Right ventricle myocardium inferior (tissue), 1 donor: Measurements from ENCODE around the gene C8A. TPM values are rescaled to one million over a fixed set of nuclear protein-coding genes. Genes with fewer than 3 reads are reported as not detected.

ENCODE experiments used
- ATAC-seq: fragments of 200-7000 bp; cut with Tn5 transposase; one replicate; pipeline ENCODE4 v1.9.1; 2020; ENCODE audit warnings: mild to moderate bottlenecking, moderate library complexity
- DNase-seq: peaks from one replicate; pipeline ENCODE4 v3.0.0; 2021; ENCODE audit errors: missing footprints
- intact Hi-C: fragments of 100-400 bp; cut with DNase I; formaldehyde crosslinking; loops from one replicate; pipeline ENCODE4 v1.11.0; 2022
- total RNA-seq: library from RNA; stranded (reverse); fragmentation: NEBNext Ultra II Directional; extraction: Animal tissue kit (Norgen Biotek cat#: 25700); gene quantifications from one replicate; pipeline ENCODE4 v1.2.1, GENCODE V29; 2021
- donor health status: DM: no; HTN: yes; CAD: no; lungs with severe emphysema.

The C8A gene
- total RNA-seq, 1 donor from 2014 or later, result not detected

DNA sequence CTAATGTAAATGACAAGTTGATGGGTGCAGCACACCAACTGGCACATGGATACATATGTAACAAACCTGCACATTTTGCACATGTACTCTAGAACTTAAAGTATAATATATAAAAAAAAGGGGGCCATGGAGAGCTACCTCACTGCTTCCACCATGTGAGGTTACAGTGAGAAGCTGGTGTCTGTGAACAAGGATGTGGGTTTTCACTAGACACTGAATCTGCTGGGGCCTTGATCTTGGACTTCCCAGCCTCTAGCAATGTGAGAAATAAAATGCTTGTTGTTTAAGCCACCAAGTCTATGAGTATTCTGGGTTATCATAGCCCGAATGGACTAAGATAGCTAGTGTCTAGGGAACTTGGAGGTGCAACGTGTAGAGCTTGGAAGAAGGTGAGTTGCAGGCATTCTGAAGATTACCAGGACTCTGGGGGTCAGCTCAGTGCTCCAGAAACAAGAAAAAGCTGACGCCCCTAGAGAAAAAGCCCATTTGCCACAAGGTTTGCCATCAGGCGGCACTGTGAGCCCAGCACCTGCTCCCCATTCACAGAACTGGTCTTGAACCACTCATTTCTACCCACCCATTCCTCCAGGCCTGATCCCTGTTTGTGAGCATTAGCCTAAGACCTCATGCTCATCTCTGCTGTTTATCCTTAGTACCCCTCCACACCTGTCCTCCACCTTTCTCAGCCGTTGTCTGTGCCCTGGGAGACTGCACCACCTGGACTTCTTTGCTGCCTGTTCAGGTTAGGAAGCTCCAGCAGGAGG lies 20.3 kb upstream of the C8A start:
- ATAC-seq, result no peak
- intact Hi-C loops, result loop anchor here (5.0 to 10.0 kb wide), 4 partner anchors 130 to 1320 kb away; partner anchors contain the start of gene C8B
- DNase-seq, result no peak

GRCh38 chr1:56835657-56836056 lies 18.9 kb upstream of the C8A start:
- intact Hi-C loops, result loop anchor here (10.0 kb wide), 3 partner anchors 129 to 1319 kb away; partner anchors contain the start of gene C8B
- ATAC-seq (no peak), DNase-seq (no peak)

GRCh38 chr1:56836359-56836758 lies 18.2 kb upstream of the C8A start:
- ATAC-seq (no peak), DNase-seq (no peak)
- intact Hi-C loops, result loop anchor here (10.0 kb wide), 3 partner anchors 128 to 1318 kb away; partner anchors contain the start of gene C8B

DNA sequence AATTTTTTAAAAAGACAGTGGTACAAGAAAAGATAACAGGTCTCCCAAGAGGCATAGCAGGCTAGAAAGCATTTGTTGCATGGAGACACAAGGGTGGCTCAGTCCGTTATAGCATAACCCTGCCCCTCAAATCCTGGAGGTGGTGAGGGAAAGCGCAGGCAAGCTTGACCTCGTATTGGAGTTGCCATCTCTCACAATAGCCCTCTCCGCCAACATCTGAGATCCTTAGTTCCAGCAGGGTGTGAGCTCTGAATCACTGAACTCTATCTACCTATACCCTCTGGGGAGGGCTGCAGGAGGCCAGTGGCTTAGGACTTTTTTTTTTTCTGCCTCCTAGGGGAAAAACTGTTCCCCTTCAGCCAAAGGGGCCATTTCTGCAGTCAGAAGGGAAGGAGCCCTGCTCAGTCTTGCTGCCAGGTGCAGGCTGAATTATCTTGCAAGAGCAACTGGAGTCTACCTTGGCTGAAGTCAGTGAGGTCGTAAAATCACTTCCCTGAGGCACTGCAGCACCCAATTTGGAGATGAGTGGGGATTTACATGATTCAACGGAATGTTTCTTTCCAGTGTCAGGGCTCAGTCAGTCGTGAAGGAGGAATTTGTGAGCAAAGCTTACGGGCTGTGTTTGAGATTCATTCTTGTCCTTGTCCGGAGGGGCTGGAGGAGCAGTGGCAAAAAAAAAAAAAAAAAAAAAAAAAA lies 17.2 kb upstream of the C8A start:
- ATAC-seq (no peak), DNase-seq (no peak)
- intact Hi-C loops, result loop anchor here (10.0 kb wide), 3 partner anchors 127 to 1317 kb away; partner anchors contain the start of gene C8B

DNA sequence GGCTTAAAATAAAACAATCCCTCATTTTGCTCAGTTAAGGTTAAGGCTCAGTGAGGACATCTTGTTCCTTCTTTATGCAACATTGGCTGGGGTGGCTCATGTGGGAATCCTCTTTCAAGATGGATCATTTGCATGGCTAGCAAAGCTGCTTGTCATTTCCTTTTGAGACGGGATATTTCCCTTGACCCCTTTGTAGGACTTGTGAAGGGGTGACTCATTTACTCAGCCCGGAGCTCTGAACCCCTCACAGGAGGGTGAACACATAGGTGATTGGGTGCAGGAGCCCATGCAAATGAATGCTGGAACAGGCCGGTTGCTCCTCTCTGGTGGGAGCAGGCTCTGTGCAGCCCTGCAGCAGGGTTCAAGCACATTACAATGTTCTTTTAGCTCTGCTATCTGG lies 15.8 kb upstream of the C8A start:
- no peak for DNase-seq
- intact Hi-C loops, result loop anchor here (10.0 kb wide), 3 partner anchors 126 to 1316 kb away; partner anchors contain the start of gene C8B
- no peak for ATAC-seq

GRCh38 chr1:56843544-56843943 lies 11.1 kb upstream of the C8A start:
- DNase-seq, result no peak
- intact Hi-C loops, result no loop called here
- no peak for ATAC-seq

DNA sequence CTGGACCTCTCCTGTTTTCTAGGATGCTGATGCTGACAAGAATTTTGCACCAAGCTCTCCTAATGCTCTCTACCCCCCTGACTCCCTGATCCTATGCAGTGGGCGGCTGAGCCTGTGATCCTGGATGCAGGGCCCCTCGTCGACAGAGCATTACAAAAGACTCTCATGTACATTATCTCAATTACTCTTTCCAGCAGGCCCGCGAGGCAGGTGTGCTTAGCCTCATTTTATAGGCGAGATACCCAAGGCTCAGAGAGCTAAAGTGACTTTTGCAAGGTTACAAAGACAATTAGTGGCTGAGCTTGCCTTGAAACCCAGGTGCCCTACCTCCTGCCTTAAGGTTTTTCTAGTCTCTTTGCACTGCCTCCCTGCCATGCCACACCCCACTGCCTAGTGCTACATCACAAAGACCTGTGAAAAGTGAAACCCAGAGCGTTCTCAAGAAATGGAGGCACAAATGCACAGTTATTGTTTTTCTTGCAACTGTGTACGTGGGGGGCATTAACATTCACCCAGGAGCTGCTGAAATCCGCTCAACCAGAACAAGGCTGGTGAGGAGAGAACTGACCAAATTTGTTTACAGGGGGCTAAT lies 10.0 kb upstream of the C8A start:
- ATAC-seq (no peak), DNase-seq (no peak)
- intact Hi-C loops, result no loop called here

DNA sequence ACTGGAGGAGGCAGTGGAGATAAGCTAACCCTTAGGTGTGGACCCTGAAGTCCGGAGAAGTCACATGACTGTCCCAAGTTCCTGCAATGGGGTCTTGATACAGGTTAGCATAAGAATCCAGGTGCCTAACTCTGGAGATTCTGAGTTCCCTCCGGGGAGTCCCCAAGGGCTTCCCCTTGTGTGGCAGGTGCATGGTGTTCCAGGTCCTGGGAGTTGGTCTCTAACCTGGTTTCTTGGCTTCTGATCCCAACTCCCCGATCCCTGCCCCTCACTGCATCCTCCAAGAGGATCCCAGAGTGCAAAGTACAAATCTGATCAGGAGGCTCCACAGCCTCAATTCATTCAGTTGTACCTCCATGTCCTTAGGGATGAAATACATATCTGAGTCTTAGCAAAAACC lies 9.3 kb upstream of the C8A start:
- ATAC-seq, result no peak
- intact Hi-C loops, result no loop called here
- no peak for DNase-seq

DNA sequence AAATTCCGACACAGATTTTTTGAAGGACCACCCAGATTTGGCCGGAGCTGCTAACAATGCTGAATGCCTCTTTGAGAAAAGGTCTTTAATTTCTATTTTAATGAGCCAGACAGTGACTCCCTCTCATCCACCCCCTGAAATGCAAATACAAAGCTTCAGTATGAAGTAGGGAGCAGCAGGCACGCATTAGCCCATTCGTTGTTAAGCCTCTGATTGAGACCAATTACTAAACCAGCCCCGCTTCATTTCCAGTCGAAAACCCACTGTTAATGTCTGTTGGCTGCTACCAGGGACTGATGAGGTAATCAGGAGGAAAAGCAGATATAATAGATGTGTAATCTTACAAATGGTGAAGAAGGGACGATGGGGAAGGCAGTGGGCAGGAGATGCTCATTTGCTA lies 4.8 kb upstream of the C8A start:
- ATAC-seq, result no peak
- no peak for DNase-seq
- intact Hi-C loops, result no loop called here

- DNase-seq, result no peak
- ATAC-seq, result no peak
- intact Hi-C loops, result no loop called here
Measured at GRCh38 chr1:56850411-56850810, 4.2 kb upstream of the C8A start.

DNA sequence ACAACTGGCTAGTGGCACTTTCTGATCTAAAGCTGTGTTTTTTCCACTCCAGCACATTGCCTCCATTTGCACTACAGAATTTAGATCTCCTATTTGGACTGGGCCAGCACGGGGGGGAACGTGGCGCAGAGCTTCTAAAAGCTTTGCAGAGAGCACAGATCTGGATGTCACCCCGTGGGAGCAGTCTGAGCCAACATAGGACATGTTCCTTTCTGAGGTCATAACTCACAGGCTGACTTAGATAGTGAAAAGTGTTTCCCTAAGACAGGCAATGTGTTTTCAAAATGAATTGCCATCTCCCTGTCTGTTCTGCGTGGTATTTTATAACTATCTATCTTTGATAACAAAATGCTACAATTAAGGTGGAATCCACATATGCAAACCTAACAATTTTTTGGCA lies 3.7 kb upstream of the C8A start:
- ATAC-seq (no peak), DNase-seq (no peak)
- intact Hi-C loops, result no loop called here

- intact Hi-C loops, result no loop called here
- DNase-seq (no peak), ATAC-seq (no peak)
Measured at GRCh38 chr1:56852476-56852875, 2.1 kb upstream of the C8A start.

GRCh38 chr1:56855190-56855589 lies 593 bp downstream of the C8A start:
- DNase-seq (no peak), ATAC-seq (no peak)
- intact Hi-C loops, result no loop called here

DNA sequence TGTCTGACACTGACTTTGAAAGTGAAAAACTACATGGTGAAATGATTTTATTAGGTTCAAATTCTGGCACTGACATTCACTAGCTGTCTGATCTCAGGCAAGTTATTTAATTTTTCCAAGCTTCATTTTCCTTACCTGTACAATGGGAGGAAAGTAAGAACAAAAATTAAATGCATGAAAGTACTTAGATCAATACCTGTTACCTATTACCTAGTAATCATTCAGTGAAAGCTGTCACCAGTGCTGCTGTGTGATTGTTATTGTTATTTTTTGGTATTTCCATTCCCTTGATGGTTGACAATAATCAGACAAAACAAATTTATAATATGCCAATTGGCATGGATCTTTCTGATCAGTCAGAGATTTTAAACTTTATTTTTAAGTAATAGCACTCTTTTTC lies 1.6 kb downstream of the C8A start:
- ATAC-seq, result no peak
- DNase-seq, result no peak
- intact Hi-C loops, result no loop called here

GRCh38 chr1:56859287-56859686 lies 4.7 kb downstream of the C8A start:
- intact Hi-C loops, result no loop called here
- DNase-seq (no peak), ATAC-seq (no peak)

- ATAC-seq (no peak), DNase-seq (no peak)
- intact Hi-C loops, result no loop called here
Measured at GRCh38 chr1:56863265-56863992, 8.8 kb downstream of the C8A start.

- no peak for ATAC-seq
Measured at GRCh38 chr1:56864430-56864829, 9.8 kb downstream of the C8A start.

GRCh38 chr1:56866656-56867055 lies 12.1 kb downstream of the C8A start:
- intact Hi-C loops, result no loop called here
- DNase-seq (no peak), ATAC-seq (no peak)

More at GRCh38 chr1:56864430-56864829, 9.8 kb downstream of the C8A start:
- DNase-seq, result no peak
- intact Hi-C loops, result no loop called here

DNA sequence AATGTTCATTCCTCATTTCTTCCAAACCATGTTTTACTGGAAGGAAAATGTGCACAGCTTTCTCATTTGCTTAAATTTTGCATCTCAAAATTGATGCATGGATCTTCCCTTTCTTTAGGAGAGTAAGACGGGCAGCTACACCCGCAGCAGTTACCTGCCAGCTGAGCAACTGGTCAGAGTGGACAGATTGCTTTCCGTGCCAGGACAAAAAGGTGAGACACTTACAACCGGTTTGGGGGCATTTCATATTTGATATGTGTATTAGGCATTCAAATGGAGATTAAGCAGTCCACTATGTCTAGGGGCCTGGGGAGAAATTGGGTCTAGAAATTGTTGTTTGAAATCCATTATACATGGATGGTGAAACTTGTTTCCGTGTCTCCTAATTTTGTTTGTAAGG lies 12.9 kb downstream of the C8A start:
- ATAC-seq (no peak), DNase-seq (no peak)
- intact Hi-C loops, result no loop called here
